GM21528 (cell line): Measurements from ENCODE around the gene MAPKAP1.
"Not testable (repeated sequence)": the region's sequence is repeated elsewhere in the genome, so short reads cannot be mapped to it uniquely, and the experiment has no call there.

Experiments used
- ATAC-seq: cut with Tn5 transposase; IDR thresholded peaks from one replicate; pipeline ENCODE4 v1.9.1; 2021; ENCODE audit warnings: mild to moderate bottlenecking, moderate library complexity; ENCODE audit not compliant: unreplicated experiment, low FRiP score

The MAPKAP1 gene

GRCh38 chr9:125405938-125406809 is 300.8 kb downstream of the MAPKAP1 start:
- ATAC-seq: no peak

GRCh38 chr9:125404733-125405132 is 302.3 kb downstream of the MAPKAP1 start:
- no peak for ATAC-seq

DNA sequence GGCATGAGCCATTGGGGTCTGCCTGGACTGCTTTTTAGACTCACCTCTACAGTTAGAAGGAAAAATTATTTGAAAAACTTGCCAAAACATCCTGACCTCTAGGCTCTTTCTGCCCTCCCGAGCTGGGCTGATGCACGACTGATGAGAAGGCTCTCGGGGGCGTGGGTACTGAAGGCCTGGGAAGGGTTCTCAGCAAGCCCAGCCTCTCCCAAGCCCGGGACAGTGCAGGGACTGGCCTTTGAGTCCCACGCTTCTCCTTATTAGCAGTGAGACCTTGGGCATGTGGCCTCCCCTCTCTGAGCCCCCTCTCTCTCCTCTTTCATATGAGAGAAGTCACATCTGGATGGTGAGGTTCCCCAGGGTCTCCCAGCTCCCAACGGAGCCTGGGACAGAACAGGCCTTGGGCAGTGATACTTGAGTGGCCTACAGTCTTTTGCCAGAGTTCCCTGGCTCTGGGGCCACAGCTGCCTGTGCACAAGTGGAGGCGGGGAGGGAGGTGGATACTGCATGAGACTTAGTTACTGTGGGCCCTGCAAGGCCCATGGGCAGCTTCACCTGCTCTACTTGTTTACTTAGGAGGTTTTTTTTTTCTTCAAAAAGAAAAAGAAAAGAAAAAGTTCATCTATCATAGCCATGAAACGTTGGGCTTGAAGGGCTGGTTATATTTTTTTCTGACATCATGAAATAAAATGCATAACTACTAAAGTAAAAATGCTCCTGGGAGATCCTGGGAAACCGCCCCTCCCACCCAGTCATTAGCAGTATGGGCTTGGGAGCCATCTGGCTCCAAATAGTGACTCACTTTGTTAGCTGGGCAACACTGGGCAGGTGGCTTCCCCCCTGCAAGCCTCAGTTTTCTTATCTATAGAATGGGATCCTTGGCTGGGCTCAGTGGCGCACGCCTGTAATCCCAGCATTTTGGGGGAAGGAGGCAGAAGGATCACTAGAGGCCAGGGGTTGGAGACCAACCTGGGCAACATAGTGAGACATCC is 306.0 kb downstream of the MAPKAP1 start:
- no peak for ATAC-seq

GRCh38 chr9:125400232-125400631 is 306.8 kb downstream of the MAPKAP1 start:
- not testable (repeated sequence) for ATAC-seq

GRCh38 chr9:125399666-125400065 is 307.3 kb downstream of the MAPKAP1 start:
- no peak for ATAC-seq

- ATAC-seq: no peak
Measured at GRCh38 chr9:125399165-125399564, 307.8 kb downstream of the MAPKAP1 start.

- no peak for ATAC-seq
Measured at GRCh38 chr9:125398243-125398642, 308.8 kb downstream of the MAPKAP1 start.

- no peak for ATAC-seq
Measured at GRCh38 chr9:125397736-125398135, 309.3 kb downstream of the MAPKAP1 start.

- ATAC-seq: no peak
Measured at GRCh38 chr9:125396799-125397198, 310.2 kb downstream of the MAPKAP1 start.

DNA sequence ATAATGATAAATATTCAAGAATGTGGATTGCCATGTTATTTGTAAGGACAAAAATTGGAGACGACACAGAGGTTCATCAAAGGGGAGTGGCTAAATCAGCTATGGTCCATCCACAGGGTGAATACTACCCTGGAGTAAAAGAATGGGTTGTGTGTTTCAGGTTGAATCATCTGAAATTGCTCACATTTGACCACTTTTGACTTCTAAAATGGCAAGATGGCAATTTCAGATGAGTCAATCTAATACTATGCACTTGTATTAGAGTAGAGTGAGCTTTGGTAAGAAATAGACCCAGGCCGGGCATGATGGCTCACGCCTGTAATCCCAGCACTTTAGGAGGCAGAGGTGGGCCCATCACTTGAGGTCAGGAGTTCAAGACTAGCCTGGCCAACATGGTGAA is 313.6 kb downstream of the MAPKAP1 start:
- ATAC-seq: no peak

DNA sequence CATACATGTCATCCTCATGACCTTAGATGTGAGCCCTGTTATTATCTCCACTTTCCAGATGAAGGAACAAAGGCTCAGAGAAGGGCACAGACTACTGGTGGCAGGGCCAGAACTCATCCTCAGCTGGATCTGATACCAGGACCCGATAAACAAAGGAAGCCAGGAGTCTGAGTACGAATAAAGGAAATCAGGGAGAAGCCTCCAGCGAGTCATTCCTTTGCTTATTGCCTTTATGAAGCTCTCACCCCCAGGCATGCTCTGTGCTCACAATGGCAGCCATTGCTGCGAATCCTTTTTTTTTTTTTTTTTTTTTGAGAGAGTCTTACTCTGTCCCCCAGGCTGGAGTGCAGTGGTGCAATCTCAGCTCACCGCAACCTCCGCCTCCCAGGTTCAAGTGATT is 315.3 kb downstream of the MAPKAP1 start:
- ATAC-seq: no peak

GRCh38 chr9:125388978-125389377 is 318.0 kb downstream of the MAPKAP1 start:
- ATAC-seq: no peak

- no peak for ATAC-seq
Measured at GRCh38 chr9:125387861-125388524, 319.0 kb downstream of the MAPKAP1 start.
